DOHH2 (cell line): ENCODE data around the gene LMX1A.

ENCODE experiments used
- H3F3A ChIP-seq: fragments of 200-600 bp; sonication (generic), shearing (Covaris generic); 2 replicates; pipeline ENCODE4 v1.6.0; 2016; ENCODE audit warnings: antibody characterized with exemption, mild to moderate bottlenecking; ENCODE audit not compliant: control insufficient read depth, insufficient read depth
- H3K27ac ChIP-seq: fragments of 200-600 bp; sonication (generic); 2 replicates; pipeline ENCODE4 v1.5.1; 2014; ENCODE audit warnings: low read depth, mild to moderate bottlenecking, low read length, moderate library complexity
- H3K27me3 ChIP-seq: fragments of 200-600 bp; sonication (generic); 2 replicates; pipeline ENCODE4 v1.6.1; 2014; ENCODE audit warnings: mild to moderate bottlenecking, low read length, mixed read lengths; ENCODE audit not compliant: control insufficient read depth
- H3K36me3 ChIP-seq: fragments of 200-600 bp; sonication (generic); 2 replicates; pipeline ENCODE4 v1.6.1; 2014; ENCODE audit warnings: mild to moderate bottlenecking, low read length, moderate library complexity, mixed read lengths; ENCODE audit not compliant: control insufficient read depth
- H3K4me1 ChIP-seq: fragments of 200-600 bp; sonication (generic); 2 replicates; pipeline ENCODE4 v1.6.1; 2014; ENCODE audit warnings: mild to moderate bottlenecking, low read length, mixed read lengths; ENCODE audit not compliant: control insufficient read depth
- H3K4me2 ChIP-seq: fragments of 200-600 bp; sonication (generic); 2 replicates; pipeline ENCODE4 v1.6.0; 2014; ENCODE audit warnings: mild to moderate bottlenecking, low read length, moderate library complexity
- H3K4me3 ChIP-seq: fragments of 200-600 bp; sonication (generic); 2 replicates; pipeline ENCODE4 v1.5.1; 2014; ENCODE audit warnings: mild to moderate bottlenecking, low read length, mixed read lengths
- H3K79me2 ChIP-seq: fragments of 200-600 bp; sonication (generic); 2 replicates; pipeline ENCODE4 v1.6.1; 2014; ENCODE audit warnings: mild to moderate bottlenecking, low read length, mixed read lengths; ENCODE audit not compliant: control insufficient read depth
- H3K9me2 ChIP-seq: fragments of 200-600 bp; sonication (generic); replicated peaks from 2 replicates; pipeline ENCODE4 v1.6.1; 2014; ENCODE audit warnings: mild to moderate bottlenecking, low read length, mixed read lengths; ENCODE audit not compliant: control insufficient read depth
- H3K9me3 ChIP-seq: fragments of 200-600 bp; sonication (generic); 2 replicates; pipeline ENCODE4 v1.6.1; 2014; ENCODE audit warnings: antibody characterized with exemption, low read length, mixed read lengths; ENCODE audit not compliant: control insufficient read depth, insufficient read depth
- H4K20me1 ChIP-seq: fragments of 200-600 bp; sonication (generic); 2 replicates; pipeline ENCODE4 v1.6.0; 2014; ENCODE audit warnings: low read depth, mild to moderate bottlenecking, antibody characterized with exemption, low read length, moderate library complexity; ENCODE audit not compliant: control insufficient read depth, insufficient read depth
- CTCF ChIP-seq: fragments of 200-600 bp; sonication (generic); IDR thresholded peaks from one replicate; pipeline ENCODE4 v1.5.1; 2014; ENCODE audit warnings: antibody characterized with exemption, mild to moderate bottlenecking, low read depth, low read length; ENCODE audit not compliant: poor library complexity, severe bottlenecking
- EZH2phosphoT487 ChIP-seq: fragments of 200-600 bp; sonication (generic); IDR thresholded peaks from 2 replicates; pipeline ENCODE4 v1.6.1; 2017; ENCODE audit warnings: borderline replicate concordance, mild to moderate bottlenecking, antibody characterized with exemption, low read length, moderate library complexity, mixed read lengths

Gene LMX1A

DNA sequence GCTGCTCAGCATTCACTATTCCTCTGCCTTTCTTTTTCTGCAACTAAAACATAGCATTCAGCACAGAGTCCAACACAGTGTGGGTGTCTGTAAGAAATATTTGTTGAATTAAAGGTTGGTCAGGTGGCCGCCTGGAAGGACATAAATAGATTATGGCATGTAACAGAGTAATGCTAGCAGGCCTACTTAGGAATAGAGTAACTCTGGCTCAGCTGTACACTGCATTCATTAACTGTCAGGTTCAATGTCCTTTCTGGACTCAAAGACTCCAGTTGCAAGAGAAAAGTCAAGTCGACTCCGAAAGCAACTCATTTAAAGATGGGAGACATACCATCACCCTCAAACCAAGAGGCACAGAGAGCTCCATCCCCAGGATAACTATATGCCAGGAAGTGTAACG is 116.0 kb downstream of the LMX1A start:
- Histone ChIP-seq H3K27me3 (peaks cover 4% of the 10 kb centered on the region; the same call in 1 of the 2 replicates), H3K4me3 (no peak overlapping the region)
- TF ChIP-seq EZH2phosphoT487 = no peak
- no peak for TF ChIP-seq CTCF

DNA sequence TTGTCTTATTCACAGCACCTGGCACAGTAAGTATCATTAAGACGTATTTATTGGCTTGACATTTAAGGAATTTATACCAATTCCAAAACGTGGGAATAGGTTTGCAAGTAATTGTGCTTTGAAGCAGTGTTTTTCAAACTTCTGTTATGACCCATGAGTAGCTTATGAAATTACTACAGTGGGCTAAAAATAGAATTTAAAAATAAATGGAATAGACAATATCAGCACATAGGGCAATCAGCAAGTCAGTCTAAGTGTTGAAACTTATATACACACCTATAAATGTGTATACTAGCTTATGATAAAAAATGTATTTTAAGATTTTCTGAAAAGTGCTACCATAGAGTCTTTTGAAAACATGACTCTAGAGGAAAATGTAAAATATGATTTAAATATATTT is 116.6 kb downstream of the LMX1A start:
- Histone ChIP-seq H4K20me1 (no peaks in the 10 kb centered on the region), H3K36me3 (no peaks in the 10 kb centered on the region), H3K9me3 (no peaks in the 10 kb centered on the region), H3K9me2 (no peaks in the 10 kb centered on the region), H3K27ac (no peak overlapping the region), H3K27me3 (peaks cover 4% of the 10 kb centered on the region; the same call in 1 of the 2 replicates), H3F3A (no peaks in the 10 kb centered on the region), H3K4me1 (no peaks in the 10 kb centered on the region), H3K79me2 (no peaks in the 10 kb centered on the region), H3K4me2 (no peak overlapping the region), H3K4me3 (no peak overlapping the region)
- TF ChIP-seq CTCF (no peak), EZH2phosphoT487 (no peak)

More for the DNA sequence above, 116.0 kb downstream of the LMX1A start:
- Histone ChIP-seq H4K20me1 (no peaks in the 10 kb centered on the region), H3K9me3 (no peaks in the 10 kb centered on the region), H3K27ac (no peak overlapping the region), H3F3A (no peaks in the 10 kb centered on the region), H3K4me2 (no peak overlapping the region), H3K79me2 (no peaks in the 10 kb centered on the region), H3K9me2 (no peaks in the 10 kb centered on the region), H3K36me3 (no peaks in the 10 kb centered on the region), H3K4me1 (no peaks in the 10 kb centered on the region)

GRCh38 chr1:165235777-165236291 is 120.7 kb downstream of the LMX1A start:
- no peaks in the 10 kb centered on the region for H3K9me3 ChIP-seq
- H3K4me2 ChIP-seq = no peak overlapping the region
- H3F3A ChIP-seq = no peaks in the 10 kb centered on the region
- no peak for TF ChIP-seq EZH2phosphoT487
- no peak for TF ChIP-seq CTCF
- no peaks in the 10 kb centered on the region for H3K36me3 ChIP-seq
- no peaks in the 10 kb centered on the region for H3K9me2 ChIP-seq
- H3K79me2 ChIP-seq = no peaks in the 10 kb centered on the region
- H3K4me1 ChIP-seq = no peaks in the 10 kb centered on the region
- no peak overlapping the region for H3K27ac ChIP-seq
- no peaks in the 10 kb centered on the region for H4K20me1 ChIP-seq
- H3K27me3 ChIP-seq = no peaks in the 10 kb centered on the region
- H3K4me3 ChIP-seq = no peak overlapping the region
